ENCODE results near the gene ZAR1.

DNA sequence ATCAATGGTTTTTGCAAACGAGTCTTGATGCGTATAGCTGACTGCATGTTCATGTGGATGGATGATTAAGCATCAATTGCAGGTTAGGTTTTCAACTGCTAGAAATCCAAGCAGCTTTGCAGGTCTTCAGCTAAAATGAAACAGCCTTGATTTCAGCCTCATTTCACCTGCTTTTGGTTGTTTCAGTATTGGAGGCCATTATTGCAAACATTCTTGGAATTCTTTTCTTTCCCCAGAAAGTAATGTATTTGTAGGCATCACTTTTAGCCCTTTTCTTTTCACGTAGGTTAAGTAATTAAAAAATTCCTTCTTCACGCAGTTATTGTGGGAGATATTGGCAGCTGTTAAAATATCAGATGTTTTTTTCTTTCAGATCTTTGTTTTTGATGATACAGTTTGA is 8.8 kb downstream of the ZAR1 start:
- TF ChIP-seq, protein P1, sequence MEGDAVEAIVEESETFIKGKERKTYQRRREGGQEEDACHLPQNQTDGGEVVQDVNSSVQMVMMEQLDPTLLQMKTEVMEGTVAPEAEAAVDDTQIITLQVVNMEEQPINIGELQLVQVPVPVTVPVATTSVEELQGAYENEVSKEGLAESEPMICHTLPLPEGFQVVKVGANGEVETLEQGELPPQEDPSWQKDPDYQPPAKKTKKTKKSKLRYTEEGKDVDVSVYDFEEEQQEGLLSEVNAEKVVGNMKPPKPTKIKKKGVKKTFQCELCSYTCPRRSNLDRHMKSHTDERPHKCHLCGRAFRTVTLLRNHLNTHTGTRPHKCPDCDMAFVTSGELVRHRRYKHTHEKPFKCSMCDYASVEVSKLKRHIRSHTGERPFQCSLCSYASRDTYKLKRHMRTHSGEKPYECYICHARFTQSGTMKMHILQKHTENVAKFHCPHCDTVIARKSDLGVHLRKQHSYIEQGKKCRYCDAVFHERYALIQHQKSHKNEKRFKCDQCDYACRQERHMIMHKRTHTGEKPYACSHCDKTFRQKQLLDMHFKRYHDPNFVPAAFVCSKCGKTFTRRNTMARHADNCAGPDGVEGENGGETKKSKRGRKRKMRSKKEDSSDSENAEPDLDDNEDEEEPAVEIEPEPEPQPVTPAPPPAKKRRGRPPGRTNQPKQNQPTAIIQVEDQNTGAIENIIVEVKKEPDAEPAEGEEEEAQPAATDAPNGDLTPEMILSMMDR (IDR thresholded peaks at IDR 0.05), result no peak
- TF ChIP-seq POLR2A (IDR thresholded peaks at IDR 0.05), result no peak
